Panc1 (cell line): ENCODE measurements around the gene MCU.

Experiments
- CTCF ChIP-seq: fragments of 450-650 bp; IDR thresholded peaks from 2 replicates; pipeline ENCODE4 v1.5.1; 2017; ENCODE audit warnings: mild to moderate bottlenecking
- POLR2AphosphoS5 ChIP-seq: IDR thresholded peaks from 2 replicates; pipeline ENCODE4 v1.6.1; 2012; ENCODE audit warnings: mild to moderate bottlenecking, low read depth, low read length, moderate library complexity

- TF ChIP-seq CTCF = no peak
- no peak for TF ChIP-seq POLR2AphosphoS5
Observed at GRCh38 chr10:72648301-72648700, 43.6 kb upstream of the MCU start.
